IMR-90 (cell line): ENCODE measurements around the gene CENPV. TPM values are rescaled to one million over a fixed set of nuclear protein-coding genes. Genes with fewer than 3 reads are reported as not detected.

Experiments
- ATAC-seq: fragments of 200-7000 bp; cut with Tn5 transposase; 2 replicates; pipeline ENCODE4 v1.9.1; 2020; ENCODE audit warnings: low read depth, mild to moderate bottlenecking, moderate library complexity
- BruUV-seq: library from RNA; stranded (reverse); fragments of 400-500 nt; replicated peaks from 2 replicates; lab custom pipeline; 2021; lab: Mats Ljungman, UMichigan
- CTCF ChIA-PET: fragments of 300-600 bp; formaldehyde crosslinking; extraction: SDS; loops from one replicate; lab custom pipeline; 2021; ENCODE audit warnings: antibody characterized with exemption; lab: Yijun Ruan, JAX
- POLR2A ChIA-PET: fragments of 300-600 bp; sonication (Branson Sonifier 250); formaldehyde crosslinking; loops from one replicate; lab custom pipeline; 2022; ENCODE audit warnings: antibody characterized with exemption; ENCODE audit not compliant: unreplicated experiment; lab: Charles Lee
- DNase-seq: peaks from one replicate; pipeline ENCODE4 v3.0.0; 2013
- H2AFZ ChIP-seq: replicated peaks from 2 replicates; pipeline ENCODE3; 2013; ENCODE audit warnings: low read length, mild to moderate bottlenecking; ENCODE audit not compliant: poor library complexity
- H2AK5ac ChIP-seq: 2 replicates; pipeline ENCODE4 v1.6.1; 2013; ENCODE audit warnings: low read depth, low read length, inconsistent platforms
- H2AK9ac ChIP-seq: replicated peaks from 2 replicates; pipeline ENCODE3; 2013; ENCODE audit warnings: mild to moderate bottlenecking, low read depth, low read length, moderate library complexity; ENCODE audit not compliant: poor library complexity
- H2BK120ac ChIP-seq: 2 replicates; pipeline ENCODE4 v1.6.1; 2013; ENCODE audit warnings: low read depth, low read length, inconsistent platforms
- H2BK15ac ChIP-seq: 3 replicates; pipeline ENCODE4 v1.6.1; 2013; ENCODE audit warnings: low read depth, low read length, inconsistent platforms
- H2BK20ac ChIP-seq: 2 replicates; pipeline ENCODE4 v1.6.1; 2013; ENCODE audit warnings: low read depth, mild to moderate bottlenecking, inconsistent platforms, low read length, moderate library complexity
- H2BK5ac ChIP-seq: 2 replicates; pipeline ENCODE4 v1.6.1; 2013; ENCODE audit warnings: mild to moderate bottlenecking, low read depth, low read length, inconsistent platforms; ENCODE audit not compliant: poor library complexity, severe bottlenecking
- H3K14ac ChIP-seq: replicated peaks from 2 replicates; pipeline ENCODE4 v1.6.1; 2013; ENCODE audit warnings: low read depth, low read length, inconsistent platforms
- H3K18ac ChIP-seq: 2 replicates; pipeline ENCODE4 v1.6.1; 2013; ENCODE audit warnings: low read depth, low read length, control low read depth
- H3K23ac ChIP-seq: 2 replicates; pipeline ENCODE4 v1.6.1; 2013; ENCODE audit warnings: low read depth, low read length, inconsistent platforms
- H3K27ac ChIP-seq: 2 replicates; pipeline ENCODE4 v1.5.1; 2013; ENCODE audit warnings: mild to moderate bottlenecking, control low read depth, low read length; ENCODE audit not compliant: insufficient read depth
- H3K27me3 ChIP-seq: 2 replicates; pipeline ENCODE4 v1.6.1; 2013; ENCODE audit warnings: low read length; ENCODE audit not compliant: control insufficient read depth, insufficient read depth
- H3K36me3 ChIP-seq: 2 replicates; pipeline ENCODE4 v1.6.1; 2013; ENCODE audit warnings: low read length, mixed read lengths; ENCODE audit not compliant: control insufficient read depth, insufficient read depth
- H3K4ac ChIP-seq: 2 replicates; pipeline ENCODE4 v1.6.1; 2013; ENCODE audit warnings: low read depth, low read length, inconsistent platforms
- H3K4me1 ChIP-seq: 2 replicates; pipeline ENCODE4 v1.6.1; 2013; ENCODE audit warnings: low read length, mixed read lengths; ENCODE audit not compliant: control insufficient read depth, insufficient read depth
- H3K4me2 ChIP-seq: 2 replicates; pipeline ENCODE4 v1.6.1; 2013; ENCODE audit warnings: low read depth, mild to moderate bottlenecking, control low read depth, low read length, moderate library complexity
- H3K4me3 ChIP-seq: 2 replicates; pipeline ENCODE4 v1.5.1; 2013; ENCODE audit warnings: low read depth, mild to moderate bottlenecking, control low read depth, low read length, moderate library complexity; ENCODE audit not compliant: insufficient read depth
- H3K56ac ChIP-seq: 2 replicates; pipeline ENCODE4 v1.6.1; 2013; ENCODE audit warnings: low read length, inconsistent platforms; ENCODE audit not compliant: insufficient read depth; ENCODE audit errors: extremely low read depth
- H3K79me1 ChIP-seq, 2 experiments: 2 replicates each; pipeline ENCODE4 v1.6.1; 2013; ENCODE audit warnings: low read length in 2 of 2, inconsistent platforms in 1 of 2, low read depth in 1 of 2
- H3K9ac ChIP-seq: 2 replicates; pipeline ENCODE4 v1.6.1; 2013; ENCODE audit warnings: low read depth, low read length, control low read depth
- H3K9me1 ChIP-seq: 2 replicates; pipeline ENCODE4 v1.6.1; 2013; ENCODE audit warnings: low read length, inconsistent platforms; ENCODE audit not compliant: insufficient read depth
- H3K9me3 ChIP-seq: 2 replicates; pipeline ENCODE4 v1.6.1; 2013; ENCODE audit warnings: low read length; ENCODE audit not compliant: control insufficient read depth, insufficient read depth
- H4K20me1 ChIP-seq: 2 replicates; pipeline ENCODE4 v1.6.1; 2013; ENCODE audit warnings: low read length, inconsistent platforms; ENCODE audit not compliant: insufficient read depth
- H4K5ac ChIP-seq: 2 replicates; pipeline ENCODE4 v1.6.1; 2013; ENCODE audit warnings: mild to moderate bottlenecking, low read depth, low read length, control low read depth
- H4K8ac ChIP-seq, 2 experiments: 2 replicates each; pipeline ENCODE4 v1.6.1; 2013; ENCODE audit warnings: low read depth in 2 of 2, low read length in 2 of 2, control low read depth in 1 of 2, inconsistent platforms in 1 of 2
- H4K91ac ChIP-seq: 2 replicates; pipeline ENCODE4 v1.6.1; 2013; ENCODE audit warnings: low read depth, low read length, inconsistent platforms; ENCODE audit not compliant: insufficient read depth
- CEBPB ChIP-seq: IDR thresholded peaks from 2 replicates; pipeline ENCODE4 v1.6.1; 2012; ENCODE audit warnings: low read depth, low read length, improper control_type of control experiment
- CHD1 ChIP-seq: IDR thresholded peaks from 2 replicates; pipeline ENCODE4 v1.6.1; 2012; ENCODE audit warnings: low read depth, low read length, improper control_type of control experiment
- FOS ChIP-seq: fragments of 150-350 bp; IDR thresholded peaks from 2 replicates; pipeline ENCODE4 v1.6.1; 2016; ENCODE audit warnings: low read depth, low read length
- MAFK ChIP-seq: IDR thresholded peaks from 2 replicates; pipeline ENCODE4 v1.6.1; 2012; ENCODE audit warnings: low read depth, low read length, improper control_type of control experiment
- MAZ ChIP-seq: IDR thresholded peaks from 2 replicates; pipeline ENCODE4 v1.6.1; 2012; ENCODE audit warnings: low read depth, mild to moderate bottlenecking, low read length, improper control_type of control experiment, moderate library complexity, borderline replicate concordance
- MXI1 ChIP-seq: IDR thresholded peaks from 2 replicates; pipeline ENCODE4 v1.6.1; 2012; ENCODE audit warnings: low read depth, mild to moderate bottlenecking, low read length, moderate library complexity, borderline replicate concordance
- NFE2L2 ChIP-seq: fragments of 150-350 bp; IDR thresholded peaks from 2 replicates; pipeline ENCODE4 v1.6.1; 2016; ENCODE audit warnings: low read depth, mild to moderate bottlenecking, low read length
- POLR2A ChIP-seq: IDR thresholded peaks from 2 replicates; pipeline ENCODE4 v1.6.1; 2012; ENCODE audit warnings: mild to moderate bottlenecking, low read depth, low read length
- RAD21 ChIP-seq: IDR thresholded peaks from 2 replicates; pipeline ENCODE4 v1.6.1; 2012; ENCODE audit warnings: low read length, improper control_type of control experiment
- RCOR1 ChIP-seq: IDR thresholded peaks from 2 replicates; pipeline ENCODE4 v1.6.1; 2012; ENCODE audit warnings: mild to moderate bottlenecking, low read length, improper control_type of control experiment; ENCODE audit not compliant: insufficient replicate concordance
- RFX5 ChIP-seq: IDR thresholded peaks from 2 replicates; pipeline ENCODE4 v1.8.0; 2012; ENCODE audit warnings: low read depth, mild to moderate bottlenecking, low read length, moderate library complexity
- SMC3 ChIP-seq: fragments of 150-350 bp; IDR thresholded peaks from 2 replicates; pipeline ENCODE4 v1.6.1; 2016; ENCODE audit warnings: low read depth, mild to moderate bottlenecking, antibody characterized with exemption, low read length, moderate library complexity
- WGBS, 2 experiments: methylation state at CpG; one replicate each; pipeline versions ENCODE4 v1.1.5 to v1.1.7; 2013; ENCODE audit warnings: missing lambda C conversion rate in 2 of 2; ENCODE audit not compliant: insufficient read length in 1 of 2; ENCODE audit errors: extremely low coverage in 2 of 2; 5-methylcytosine and 5-hydroxymethylcytosine counted together
- dilution Hi-C: fragments of 300-500 bp; cut with HindIII; formaldehyde crosslinking; loops from one replicate; pipeline ENCODE4 v1.14.3; 2018; ENCODE audit warnings: low sequenced_read_pairs; ENCODE audit not compliant: unreplicated experiment
- in situ Hi-C: fragments of 300-500 bp; cut with MboI; formaldehyde crosslinking; loops from 3 replicates; pipeline ENCODE4 v1.14.3; 2019; ENCODE audit warnings: low sequenced_read_pairs, inconsistent platforms, mixed read lengths
- intact Hi-C: fragments of 100-400 bp; cut with micrococcal nuclease; formaldehyde crosslinking; loops from 2 replicates; pipeline ENCODE4 v1.10.0; 2022
- polyA plus RNA-seq, 3 experiments: library from polyadenylated mRNA; depleted of rRNA; stranded (reverse); fragments of >200 nt; gene quantifications; 2 replicates each; pipeline ENCODE4 v1.2.3, GENCODE V29; 2012; ENCODE audit warnings: low replicate concordance in 1 of 3
- total RNA-seq: library from RNA; depleted of rRNA; stranded (reverse); fragments of >200 nt; gene quantifications from 2 replicates; pipeline ENCODE4 v1.2.3, GENCODE V29; 2012
- TF ChIP-seq, protein P1 (sequence below): fragments of 150-350 bp; IDR thresholded peaks from 2 replicates; pipeline ENCODE4 v1.6.1; 2017; ENCODE audit warnings: mild to moderate bottlenecking, antibody characterized with exemption, low read length, low read depth
- TF ChIP-seq, protein P2 (sequence below): conservative IDR thresholded peaks from 2 replicates; pipeline ENCODE4 v1.5.1; 2012; ENCODE audit warnings: mild to moderate bottlenecking, low read depth, low read length, improper control_type of control experiment
- TF ChIP-seq, protein P3 (sequence below): fragments of 150-350 bp; IDR thresholded peaks from 2 replicates; pipeline ENCODE4 v1.6.1; 2016; ENCODE audit warnings: low read depth, mild to moderate bottlenecking, low read length, moderate library complexity, borderline replicate concordance

Gene CENPV
- total and polyA plus RNA-seq, 2 of the 4 experiments (the other 2 are of a cell fraction), result 35.3 to 49.8 TPM

DNA sequence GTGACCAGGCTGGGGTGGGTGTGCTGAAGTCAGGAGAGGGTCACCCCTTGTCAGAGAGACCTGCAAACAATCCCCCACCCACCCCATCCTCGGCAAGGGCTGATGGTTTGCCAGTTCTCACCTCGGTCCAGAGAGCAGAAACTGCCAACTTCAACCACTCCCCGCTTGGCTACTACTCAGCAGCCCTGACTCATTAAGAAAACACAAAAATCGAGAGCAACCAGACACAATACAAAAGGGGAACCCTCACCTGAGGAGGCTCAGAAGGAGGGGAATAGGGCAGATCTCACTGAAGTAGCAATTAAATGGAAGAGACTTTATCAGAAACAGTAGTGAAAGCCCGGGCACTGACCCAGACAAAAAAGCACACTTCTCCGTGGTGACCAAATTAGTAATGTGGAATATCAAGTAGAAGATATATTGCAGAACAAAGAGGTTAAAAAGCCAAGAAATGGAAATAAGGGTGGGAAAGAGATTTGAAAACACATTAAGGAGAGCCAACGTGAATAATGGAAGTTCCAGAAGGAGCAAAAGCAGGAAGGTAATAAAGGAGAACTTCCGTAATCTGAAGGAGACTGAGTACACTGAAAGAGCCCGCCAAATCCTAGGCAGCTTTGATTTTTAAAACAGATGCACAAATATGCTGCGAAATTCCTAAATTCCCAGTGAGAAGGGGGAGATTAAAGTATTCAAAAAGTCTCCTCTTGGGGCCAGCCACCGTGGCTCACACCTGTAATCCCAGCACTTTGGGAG lies 23.6 kb downstream of the CENPV start:
- no TSS peak for BruUV-seq
- no peak overlapping the region for H3K4me2 ChIP-seq
- ChIA-PET CTCF (no interaction called here), POLR2A (no interaction called here)
- H2AK9ac ChIP-seq, result peak overlapping the region; percentile 53
- H3K14ac ChIP-seq, result peak overlapping the region; percentile 31; the same call in 1 of the 2 replicates
- peaks cover 4% of the 10 kb centered on the region; the same call in 1 of the 2 replicates for H3K9me1 ChIP-seq
- H3K4me3 ChIP-seq, result no peak overlapping the region
- no peak overlapping the region for H4K91ac ChIP-seq
- no peak for TF ChIP-seq MXI1
- TF ChIP-seq, protein P1, sequence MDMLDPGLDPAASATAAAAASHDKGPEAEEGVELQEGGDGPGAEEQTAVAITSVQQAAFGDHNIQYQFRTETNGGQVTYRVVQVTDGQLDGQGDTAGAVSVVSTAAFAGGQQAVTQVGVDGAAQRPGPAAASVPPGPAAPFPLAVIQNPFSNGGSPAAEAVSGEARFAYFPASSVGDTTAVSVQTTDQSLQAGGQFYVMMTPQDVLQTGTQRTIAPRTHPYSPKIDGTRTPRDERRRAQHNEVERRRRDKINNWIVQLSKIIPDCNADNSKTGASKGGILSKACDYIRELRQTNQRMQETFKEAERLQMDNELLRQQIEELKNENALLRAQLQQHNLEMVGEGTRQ, result no peak
- no peak for TF ChIP-seq RAD21
- TF ChIP-seq FOS, result no peak
- no peak for TF ChIP-seq SMC3
- no peak for TF ChIP-seq CEBPB
- TF ChIP-seq CHD1, result no peak
- TF ChIP-seq, protein P2, sequence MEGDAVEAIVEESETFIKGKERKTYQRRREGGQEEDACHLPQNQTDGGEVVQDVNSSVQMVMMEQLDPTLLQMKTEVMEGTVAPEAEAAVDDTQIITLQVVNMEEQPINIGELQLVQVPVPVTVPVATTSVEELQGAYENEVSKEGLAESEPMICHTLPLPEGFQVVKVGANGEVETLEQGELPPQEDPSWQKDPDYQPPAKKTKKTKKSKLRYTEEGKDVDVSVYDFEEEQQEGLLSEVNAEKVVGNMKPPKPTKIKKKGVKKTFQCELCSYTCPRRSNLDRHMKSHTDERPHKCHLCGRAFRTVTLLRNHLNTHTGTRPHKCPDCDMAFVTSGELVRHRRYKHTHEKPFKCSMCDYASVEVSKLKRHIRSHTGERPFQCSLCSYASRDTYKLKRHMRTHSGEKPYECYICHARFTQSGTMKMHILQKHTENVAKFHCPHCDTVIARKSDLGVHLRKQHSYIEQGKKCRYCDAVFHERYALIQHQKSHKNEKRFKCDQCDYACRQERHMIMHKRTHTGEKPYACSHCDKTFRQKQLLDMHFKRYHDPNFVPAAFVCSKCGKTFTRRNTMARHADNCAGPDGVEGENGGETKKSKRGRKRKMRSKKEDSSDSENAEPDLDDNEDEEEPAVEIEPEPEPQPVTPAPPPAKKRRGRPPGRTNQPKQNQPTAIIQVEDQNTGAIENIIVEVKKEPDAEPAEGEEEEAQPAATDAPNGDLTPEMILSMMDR, result no peak
- no peak for TF ChIP-seq MAZ
- no peak for TF ChIP-seq POLR2A
- no peak for TF ChIP-seq RCOR1
- TF ChIP-seq NFE2L2, result no peak
- TF ChIP-seq MAFK, result no peak
- no peak for TF ChIP-seq RFX5
- TF ChIP-seq, protein P3, sequence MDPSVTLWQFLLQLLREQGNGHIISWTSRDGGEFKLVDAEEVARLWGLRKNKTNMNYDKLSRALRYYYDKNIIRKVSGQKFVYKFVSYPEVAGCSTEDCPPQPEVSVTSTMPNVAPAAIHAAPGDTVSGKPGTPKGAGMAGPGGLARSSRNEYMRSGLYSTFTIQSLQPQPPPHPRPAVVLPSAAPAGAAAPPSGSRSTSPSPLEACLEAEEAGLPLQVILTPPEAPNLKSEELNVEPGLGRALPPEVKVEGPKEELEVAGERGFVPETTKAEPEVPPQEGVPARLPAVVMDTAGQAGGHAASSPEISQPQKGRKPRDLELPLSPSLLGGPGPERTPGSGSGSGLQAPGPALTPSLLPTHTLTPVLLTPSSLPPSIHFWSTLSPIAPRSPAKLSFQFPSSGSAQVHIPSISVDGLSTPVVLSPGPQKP, result no peak
- H4K8ac ChIP-seq, result no peak overlapping the region
- H3K27me3 ChIP-seq, result no peaks in the 10 kb centered on the region
- no peaks in the 10 kb centered on the region for H4K20me1 ChIP-seq
- no peaks in the 10 kb centered on the region for H3K79me1 ChIP-seq
- in situ Hi-C loops, result no loop called here
- no peaks in the 10 kb centered on the region for H3K4me1 ChIP-seq
- no peak overlapping the region for H3K23ac ChIP-seq
- no peak overlapping the region for H3K18ac ChIP-seq
- H3K27ac ChIP-seq, result no peak overlapping the region
- H2BK15ac ChIP-seq, result no peak overlapping the region
- no peak overlapping the region for H2BK5ac ChIP-seq
- peak; percentile 56 for DNase-seq
- no peak overlapping the region for H2AK5ac ChIP-seq
- no peak overlapping the region for H3K9ac ChIP-seq
- H3K9me3 ChIP-seq, result no peaks in the 10 kb centered on the region
- WGBS, 2 experiments, result 100% methylated on average over 2 of the region's 11 CpGs; no CpG with 5 or more reads in 1 of the 2 experiments
- peaks cover 5% of the 10 kb centered on the region for H3K36me3 ChIP-seq
- intact Hi-C loops, result no loop called here
- dilution Hi-C loops, result no loop called here
- no peak overlapping the region for H4K5ac ChIP-seq
- no peak overlapping the region for H3K56ac ChIP-seq
- H2AFZ ChIP-seq, result peak overlapping the region; percentile 44
- peak overlapping the region; percentile 73; the same call in 1 of the 2 replicates for H2BK20ac ChIP-seq
- peak; percentile 73 for ATAC-seq
- H3K4ac ChIP-seq, result no peak overlapping the region; the same call in 1 of the 2 replicates
- H2BK120ac ChIP-seq, result no peak overlapping the region
